Ishikawa (cell line): Measurements from ENCODE around the gene FUS.

Experiments used
- EP300 ChIP-seq: IDR thresholded peaks from 2 replicates; pipeline ENCODE4 v1.6.1; 2012; ENCODE audit warnings: borderline replicate concordance
- TF ChIP-seq, protein P1 (sequence below): IDR thresholded peaks from 2 replicates; pipeline ENCODE4 v1.6.1; 2012

DNA sequence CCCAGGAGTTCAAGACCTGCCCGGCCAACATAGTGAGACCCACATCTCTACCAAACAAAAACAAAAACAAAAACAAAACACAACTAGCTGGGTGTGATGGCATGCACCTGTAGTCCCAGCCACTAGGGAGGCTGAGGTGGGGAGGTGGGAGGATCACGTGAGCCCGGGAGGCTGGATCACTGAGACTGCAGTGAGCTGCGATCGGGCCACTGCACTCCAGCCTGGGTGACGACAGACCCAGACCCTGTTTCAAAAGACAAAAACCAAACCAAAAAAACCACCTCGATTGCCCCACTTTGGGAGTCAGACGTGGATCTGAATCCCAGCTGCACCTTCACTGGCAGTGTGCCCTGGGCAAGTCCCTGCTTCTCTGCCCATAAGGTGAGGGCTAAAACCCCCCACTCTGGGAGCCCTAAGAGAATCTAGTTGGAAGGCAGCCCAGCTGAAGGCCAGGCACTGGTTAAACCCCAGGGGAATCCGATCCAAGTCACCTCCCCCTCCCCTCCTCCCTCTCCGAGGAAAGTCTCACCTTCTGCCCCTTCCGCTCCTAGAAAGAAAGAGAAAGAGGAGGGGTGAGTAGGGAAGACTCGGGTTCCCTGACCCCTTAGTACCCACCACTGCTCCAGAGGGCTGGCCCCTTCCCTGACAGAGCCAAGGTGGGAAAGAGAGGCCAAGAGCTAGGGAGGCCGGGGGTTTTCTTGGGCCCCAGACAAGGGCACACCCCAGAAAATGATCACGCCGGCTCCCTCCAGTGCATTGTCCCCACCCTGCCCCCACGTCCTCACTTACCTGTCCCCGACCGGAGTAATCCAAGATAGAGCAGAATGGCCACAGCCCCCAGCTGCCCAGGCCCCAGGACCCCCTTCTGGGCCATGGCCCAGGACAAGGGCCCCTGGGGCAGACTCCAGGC lies 45.1 kb upstream of the FUS start:
- TF ChIP-seq, protein P1, sequence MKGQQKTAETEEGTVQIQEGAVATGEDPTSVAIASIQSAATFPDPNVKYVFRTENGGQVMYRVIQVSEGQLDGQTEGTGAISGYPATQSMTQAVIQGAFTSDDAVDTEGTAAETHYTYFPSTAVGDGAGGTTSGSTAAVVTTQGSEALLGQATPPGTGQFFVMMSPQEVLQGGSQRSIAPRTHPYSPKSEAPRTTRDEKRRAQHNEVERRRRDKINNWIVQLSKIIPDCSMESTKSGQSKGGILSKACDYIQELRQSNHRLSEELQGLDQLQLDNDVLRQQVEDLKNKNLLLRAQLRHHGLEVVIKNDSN = peak; percentile 93
- 0 out of 2 replicates have a peak, but pooled peaks have one; percentile 25 for TF ChIP-seq EP300
